Activated CD4-positive, alpha-beta T cell treated with anti-CD3 and anti-CD28 coated beads, Interleukin-2, amount 10 ng/mL, durations not matched to agents 7 days and 5 days (primary cell): Measurements from ENCODE around the gene C11orf42. TPM values are rescaled to one million over a fixed set of nuclear protein-coding genes. Genes with fewer than 3 reads are reported as not detected.

Experiments
- total RNA-seq, 2 experiments: library from RNA; stranded (reverse); gene quantifications; one replicate each; pipeline ENCODE4 v1.2.3, GENCODE V29; 2021

C11orf42 gene
- total RNA-seq, 2 experiments from 2014 or later = not detected

Other genes with a start within 250 kb of the C11orf42 start
- not detected for gene OR56A5, start 237.1 kb upstream of the C11orf42 start, total RNA-seq
- not detected for gene OR52L1, start 218.6 kb upstream of the C11orf42 start, total RNA-seq
- gene OR56A4, start 198.6 kb upstream of the C11orf42 start, total RNA-seq = not detected
- not detected for gene OR56A1, start 174.8 kb upstream of the C11orf42 start, total RNA-seq
- not detected for gene OR56B4, start 97.9 kb upstream of the C11orf42 start, total RNA-seq
- gene OR52B2, start 35.2 kb upstream of the C11orf42 start, total RNA-seq = not detected
- gene OR52W1, start 6.3 kb upstream of the C11orf42 start, total RNA-seq = not detected
- 10 to 100 TPM; 22.2 to 24.5 TPM for gene FHIP1B, start 29.1 kb downstream of the C11orf42 start, total RNA-seq
- gene CNGA4, start 33.5 kb downstream of the C11orf42 start, total RNA-seq = under 1 TPM in 1 of 2 experiments, not detected in 1; 0.17 TPM
- gene CCKBR, start 54.3 kb downstream of the C11orf42 start, total RNA-seq = not detected
- 1 to 10 TPM; 1.9 to 2.7 TPM for gene CAVIN3, start 114.9 kb downstream of the C11orf42 start, total RNA-seq
- gene SMPD1, start 184.9 kb downstream of the C11orf42 start, total RNA-seq = 10 to 100 TPM; 46.1 to 53.6 TPM
- gene APBB1, start 213.5 kb downstream of the C11orf42 start, total RNA-seq = 10 to 100 TPM; 58.2 to 61.3 TPM
- under 1 TPM in 1 of 2 experiments, not detected in 1; 0.35 TPM for gene HPX, start 235.4 kb downstream of the C11orf42 start, total RNA-seq